Astrocyte (in vitro differentiated cells and primary cell): Measurements from ENCODE around the gene FDX2. TPM values are rescaled to one million over a fixed set of nuclear protein-coding genes. Genes with fewer than 3 reads are reported as not detected.
A peak's percentile ranks its signal among the peaks of the same experiment; 100 is the strongest.

Experiments
- DNase-seq: peaks from one replicate; pipeline ENCODE4 v3.0.0-alpha.2; 2010; ENCODE audit warnings: low read depth
- FAIRE-seq: peaks from 2 replicates; lab custom pipeline; 2011; peaks lifted over from hg19 to GRCh38; lab: Jason Lieb, UNC
- H2AFZ ChIP-seq: 2 replicates; pipeline ENCODE4 v1.6.0; 2012; ENCODE audit warnings: low read depth, low read length, inconsistent platforms
- H3K27ac ChIP-seq: 2 replicates; pipeline ENCODE4 v1.5.1; 2011; ENCODE audit warnings: low read depth, low read length, inconsistent platforms
- H3K27me3 ChIP-seq: 2 replicates; pipeline ENCODE4 v1.6.0; 2011; ENCODE audit warnings: low read length, inconsistent platforms; ENCODE audit not compliant: insufficient read depth
- H3K36me3 ChIP-seq: 2 replicates; pipeline ENCODE4 v1.5.1; 2011; ENCODE audit warnings: low read length, inconsistent platforms; ENCODE audit not compliant: insufficient read depth
- H3K4me1 ChIP-seq: 2 replicates; pipeline ENCODE4 v1.5.1; 2011; ENCODE audit warnings: low read length, inconsistent platforms; ENCODE audit not compliant: insufficient read depth
- H3K4me2 ChIP-seq: 2 replicates; pipeline ENCODE4 v1.6.0; 2012; ENCODE audit warnings: low read length, inconsistent platforms
- H3K4me3 ChIP-seq: 2 replicates; pipeline ENCODE4 v1.5.1; 2011; ENCODE audit warnings: low read depth, mild to moderate bottlenecking, low read length, inconsistent platforms; ENCODE audit not compliant: insufficient read depth
- H3K79me2 ChIP-seq: 2 replicates; pipeline ENCODE4 v1.6.0; 2012; ENCODE audit warnings: mild to moderate bottlenecking, low read length, inconsistent platforms; ENCODE audit not compliant: insufficient read depth
- H3K9ac ChIP-seq: 2 replicates; pipeline ENCODE4 v1.6.0; 2012; ENCODE audit warnings: mild to moderate bottlenecking, low read length, inconsistent platforms
- H3K9me3 ChIP-seq: 2 replicates; pipeline ENCODE4 v1.5.1; 2012; ENCODE audit warnings: low read depth, mild to moderate bottlenecking, low read length, inconsistent platforms; ENCODE audit not compliant: insufficient read depth
- H4K20me1 ChIP-seq: 2 replicates; pipeline ENCODE4 v1.6.0; 2012; ENCODE audit warnings: low read length, inconsistent platforms; ENCODE audit not compliant: insufficient read depth
- H3K27ac Mint-ChIP-seq: one replicate; pipeline ENCODE4 v1.8.0; 2021; ENCODE audit warnings: mild to moderate bottlenecking, mixed read lengths; ENCODE audit not compliant: unreplicated experiment
- H3K27me3 Mint-ChIP-seq: one replicate; pipeline ENCODE4 v1.8.0; 2021; ENCODE audit warnings: low read depth, mixed read lengths; ENCODE audit not compliant: unreplicated experiment
- H3K36me3 Mint-ChIP-seq: one replicate; pipeline ENCODE4 v1.8.0; 2021; ENCODE audit warnings: low read depth, mixed read lengths; ENCODE audit not compliant: unreplicated experiment
- H3K4me1 Mint-ChIP-seq: one replicate; pipeline ENCODE4 v1.8.0; 2021; ENCODE audit warnings: low read depth, mixed read lengths; ENCODE audit not compliant: unreplicated experiment
- H3K4me3 Mint-ChIP-seq: one replicate; pipeline ENCODE4 v1.8.0; 2021; ENCODE audit warnings: mild to moderate bottlenecking, moderate library complexity, mixed read lengths; ENCODE audit not compliant: unreplicated experiment
- H3K9me3 Mint-ChIP-seq: one replicate; pipeline ENCODE4 v1.8.0; 2021; ENCODE audit warnings: mild to moderate bottlenecking, mixed read lengths; ENCODE audit not compliant: unreplicated experiment
- CTCF ChIP-seq: IDR thresholded peaks from 2 replicates; pipeline ENCODE4 v1.5.1; 2011; ENCODE audit warnings: low read depth, mild to moderate bottlenecking, inconsistent platforms, low read length, moderate library complexity; ENCODE audit not compliant: insufficient read depth
- EZH2 ChIP-seq: IDR thresholded peaks from 2 replicates; pipeline ENCODE4 v1.6.1; 2012; ENCODE audit warnings: mild to moderate bottlenecking, low read length, inconsistent platforms; ENCODE audit not compliant: insufficient read depth
- total RNA-seq: library from RNA; stranded (reverse); gene quantifications from 2 replicates; pipeline ENCODE4 v1.2.1, GENCODE V29; 2021

Gene FDX2
- total RNA-seq, 1 donor from 2014 or later = 24.4 TPM

GRCh38 chr19:10295847-10296591, 19.8 kb downstream of the FDX2 start:
- Histone ChIP-seq H3K9me3 (peaks cover 11% of the 10 kb centered on the region), H3K9ac (no peak overlapping the region), H3K4me1 (peaks cover 20% of the 10 kb centered on the region), H3K4me2 (peak overlapping the region; percentile 63), H3K27ac (no peak overlapping the region), H2AFZ (peak overlapping the region; percentile 26), H4K20me1 (peaks cover 8% of the 10 kb centered on the region), H3K36me3 (no peaks in the 10 kb centered on the region), H3K4me3 (no peak overlapping the region), H3K27me3 (peaks cover 50% of the 10 kb centered on the region), H3K79me2 (no peaks in the 10 kb centered on the region)
- peaks cover 51% of the 10 kb centered on the region for H3K27me3 Mint-ChIP-seq
- H3K4me1 Mint-ChIP-seq = no peaks in the 10 kb centered on the region
- TF ChIP-seq CTCF (no peak), EZH2 (peak; percentile 65)
- no peak for DNase-seq
- no peak for FAIRE-seq
- no peak overlapping the region for H3K4me3 Mint-ChIP-seq
- H3K27ac Mint-ChIP-seq = no peak overlapping the region
- peaks cover 2% of the 10 kb centered on the region for H3K36me3 Mint-ChIP-seq
- peaks cover 21% of the 10 kb centered on the region for H3K9me3 Mint-ChIP-seq

- DNase-seq (no peak), FAIRE-seq (no peak)
- TF ChIP-seq EZH2 (peak; percentile 75), CTCF (no peak)
- Mint-ChIP-seq H3K4me3 (no peak overlapping the region), H3K27ac (no peak overlapping the region), H3K9me3 (peaks cover 24% of the 10 kb centered on the region), H3K36me3 (peaks cover 2% of the 10 kb centered on the region), H3K27me3 (peaks cover 57% of the 10 kb centered on the region), H3K4me1 (no peaks in the 10 kb centered on the region)
- H2AFZ ChIP-seq = no peak overlapping the region
- H3K79me2 ChIP-seq = no peaks in the 10 kb centered on the region
- peaks cover 13% of the 10 kb centered on the region for H4K20me1 ChIP-seq
- no peaks in the 10 kb centered on the region for H3K36me3 ChIP-seq
- no peak overlapping the region for H3K4me3 ChIP-seq
- H3K27ac ChIP-seq = no peak overlapping the region
- H3K9me3 ChIP-seq = peaks cover 11% of the 10 kb centered on the region
- no peak overlapping the region for H3K9ac ChIP-seq
- peaks cover 56% of the 10 kb centered on the region for H3K27me3 ChIP-seq
- peaks cover 25% of the 10 kb centered on the region for H3K4me1 ChIP-seq
- peak overlapping the region; percentile 63 for H3K4me2 ChIP-seq
These were observed 20.4 kb downstream of the FDX2 start for GRCh38 chr19:10295305-10295846.

GRCh38 chr19:10294368-10294697, 21.5 kb downstream of the FDX2 start:
- no peaks in the 10 kb centered on the region for H3K4me1 Mint-ChIP-seq
- Histone ChIP-seq H3K9ac (no peak overlapping the region), H3K27ac (no peak overlapping the region), H3K79me2 (no peaks in the 10 kb centered on the region), H3K9me3 (peaks cover 11% of the 10 kb centered on the region), H4K20me1 (peaks cover 16% of the 10 kb centered on the region), H3K4me3 (no peak overlapping the region), H3K36me3 (no peaks in the 10 kb centered on the region), H3K4me1 (peaks cover 28% of the 10 kb centered on the region), H3K27me3 (peaks cover 63% of the 10 kb centered on the region), H3K4me2 (no peak overlapping the region), H2AFZ (no peak overlapping the region)
- no peak overlapping the region for H3K27ac Mint-ChIP-seq
- DNase-seq (no peak), FAIRE-seq (no peak)
- peaks cover 62% of the 10 kb centered on the region for H3K27me3 Mint-ChIP-seq
- no peak overlapping the region for H3K4me3 Mint-ChIP-seq
- peaks cover 28% of the 10 kb centered on the region for H3K9me3 Mint-ChIP-seq
- no peak for TF ChIP-seq CTCF
- TF ChIP-seq EZH2 = peak; percentile 26
- H3K36me3 Mint-ChIP-seq = peaks cover 2% of the 10 kb centered on the region
